Tongue (tissue), 2 donors: ENCODE results near the gene LENG8. TPM values are rescaled to one million over a fixed set of nuclear protein-coding genes. Genes with fewer than 3 reads are reported as not detected.
"Not testable (repeated sequence)": the region's sequence is repeated elsewhere in the genome, so short reads cannot be mapped to it uniquely, and the experiment has no call there.

Source experiments
- DNase-seq: peaks from one replicate; pipeline ENCODE4 v3.0.0-alpha.2; 2015
- total RNA-seq: library from RNA; depleted of rRNA; stranded (reverse); fragments of >200 nt; gene quantifications from one replicate; pipeline ENCODE4 v1.2.3, GENCODE V29; 2014

LENG8 gene
- total RNA-seq, 1 donor from 2014 or later = 38.4 TPM

DNA sequence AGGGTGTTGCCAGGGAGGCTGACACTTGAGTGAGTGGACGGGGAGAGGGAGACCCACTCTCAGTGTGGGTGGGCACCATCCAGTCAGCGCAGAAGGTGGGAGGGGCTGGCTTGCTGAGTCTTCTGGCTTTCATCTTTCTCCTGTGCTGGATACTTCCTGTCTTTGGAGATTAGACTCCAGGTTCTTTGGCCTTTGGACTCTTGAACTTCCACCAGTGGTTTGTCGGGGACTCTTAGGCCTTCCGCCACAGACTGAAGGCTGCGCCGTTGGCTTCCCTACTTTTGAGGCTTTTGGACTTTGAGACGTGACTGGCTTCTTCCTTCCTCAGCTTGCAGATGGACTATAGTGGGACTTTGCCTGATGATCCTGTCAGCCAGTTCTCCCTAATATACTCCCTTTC is 4.3 kb upstream of the LENG8 start:
- no peak for DNase-seq

DNA sequence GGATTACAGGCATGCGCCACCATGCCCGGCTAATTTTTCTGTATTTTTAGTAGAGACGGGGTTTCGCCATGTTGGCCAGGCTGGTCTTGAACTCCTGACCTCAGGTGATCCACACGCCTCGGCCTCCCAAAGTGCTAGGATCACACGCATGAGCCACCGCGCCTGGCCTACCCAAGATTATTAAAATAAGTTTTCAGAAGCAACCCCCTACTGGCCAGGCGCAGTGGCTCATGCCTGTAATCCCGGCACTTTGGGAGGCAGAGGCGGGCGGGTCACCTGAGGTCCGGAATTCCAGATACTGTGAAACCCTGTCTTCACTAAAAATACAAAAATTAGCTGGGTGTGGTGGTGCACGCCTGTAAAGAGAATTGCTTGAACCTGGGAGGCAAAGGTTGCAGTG is 2.6 kb upstream of the LENG8 start:
- not testable (repeated sequence) for DNase-seq

- DNase-seq = peak; percentile 72
Observed at GRCh38 chr19:54448040-54448773, 792 bp upstream of the LENG8 start.

GRCh38 chr19:54449701-54450069 is 686 bp downstream of the LENG8 start:
- DNase-seq = no peak

GRCh38 chr19:54451331-54451871 is 2.4 kb downstream of the LENG8 start:
- no peak for DNase-seq

GRCh38 chr19:54451997-54452396 is 3.0 kb downstream of the LENG8 start:
- no peak for DNase-seq

GRCh38 chr19:54452626-54453025 is 3.6 kb downstream of the LENG8 start:
- no peak for DNase-seq

DNA sequence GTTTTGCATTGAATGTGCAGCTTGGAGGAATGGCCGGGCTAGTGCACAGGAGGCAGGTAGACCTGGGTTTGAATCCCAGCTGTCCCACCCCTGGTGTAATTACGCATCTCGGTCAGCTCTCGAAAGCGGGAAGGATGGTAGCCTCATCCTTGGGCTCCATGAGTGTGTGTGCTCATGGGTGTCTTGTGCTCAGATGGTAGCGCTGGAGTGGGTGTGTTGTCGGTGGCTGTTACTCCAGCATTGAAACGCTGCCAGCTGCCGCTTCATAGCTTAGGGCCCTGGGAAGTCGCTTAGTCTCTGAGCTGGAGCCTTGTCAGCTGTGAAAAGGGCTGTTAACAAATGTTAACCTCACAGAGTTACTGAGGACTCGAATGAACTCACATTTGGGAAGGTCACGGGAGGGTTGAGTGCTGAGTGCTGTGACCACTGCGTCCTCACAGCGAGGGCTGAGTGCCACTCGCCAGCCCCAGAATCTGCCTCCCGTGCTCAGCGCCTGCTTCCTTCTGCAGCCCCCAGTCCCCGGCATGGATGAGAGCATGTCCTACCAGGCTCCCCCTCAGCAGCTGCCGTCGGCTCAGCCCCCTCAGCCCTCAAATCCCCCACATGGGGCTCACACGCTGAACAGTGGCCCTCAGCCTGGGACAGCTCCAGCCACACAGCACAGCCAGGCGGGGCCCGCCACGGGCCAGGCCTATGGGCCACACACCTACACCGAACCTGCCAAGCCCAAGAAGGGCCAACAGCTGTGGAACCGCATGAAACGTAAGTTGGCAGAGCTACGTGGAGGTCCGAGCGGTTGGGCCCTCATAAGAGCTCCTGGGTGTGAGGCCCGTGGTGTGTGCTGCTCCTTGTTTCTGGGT is 5.2 kb downstream of the LENG8 start:
- no peak for DNase-seq

- no peak for DNase-seq
Observed at GRCh38 chr19:54454781-54455675, 6.0 kb downstream of the LENG8 start.

GRCh38 chr19:54455786-54456422 is 6.9 kb downstream of the LENG8 start:
- no peak for DNase-seq

GRCh38 chr19:54456423-54457373 is 7.7 kb downstream of the LENG8 start:
- DNase-seq = no peak

GRCh38 chr19:54457773-54458647 is 9.0 kb downstream of the LENG8 start:
- DNase-seq = no peak

GRCh38 chr19:54458648-54459281 is 9.8 kb downstream of the LENG8 start:
- DNase-seq = no peak

- no peak for DNase-seq
Observed at GRCh38 chr19:54459282-54460229, 10.6 kb downstream of the LENG8 start.

DNA sequence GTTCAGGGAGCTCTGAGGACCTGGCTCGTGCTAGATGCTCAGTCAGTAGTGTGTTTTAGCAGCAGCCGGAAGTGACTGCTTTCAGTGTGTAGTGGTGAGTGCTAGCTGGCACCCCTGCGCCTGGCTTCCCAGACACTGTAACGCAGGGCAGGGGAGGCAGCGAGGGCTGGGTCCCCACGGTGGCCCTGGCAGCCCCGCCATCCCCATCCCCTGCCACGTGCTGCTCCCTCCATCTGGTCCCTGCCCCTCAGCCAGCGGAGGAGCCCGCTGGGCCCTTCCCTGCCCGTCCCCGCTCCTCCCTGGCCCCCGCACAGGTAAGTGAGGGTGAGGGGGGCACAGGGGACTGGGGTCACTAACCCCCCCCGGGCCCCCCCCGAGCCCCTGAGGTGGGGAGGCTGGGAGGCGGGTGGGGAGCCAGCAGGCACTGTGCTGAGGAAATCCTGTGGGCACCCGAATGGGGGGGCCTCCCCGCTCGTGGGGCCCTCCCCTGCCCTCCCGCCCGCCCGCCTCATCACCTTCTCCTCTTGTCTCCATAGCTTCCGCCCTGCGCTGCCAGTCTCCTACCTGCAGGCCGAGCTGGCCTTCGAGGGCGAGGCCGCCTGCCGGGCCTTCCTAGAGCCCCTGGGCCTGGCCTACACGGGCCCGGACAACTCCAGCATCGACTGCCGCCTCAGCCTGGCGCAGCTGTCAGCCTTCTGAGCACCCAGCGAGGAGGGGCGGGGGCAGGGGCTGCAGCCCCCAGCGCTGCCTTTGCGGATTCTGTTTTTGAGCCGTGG is 11.4 kb downstream of the LENG8 start:
- no peak for DNase-seq

DNA sequence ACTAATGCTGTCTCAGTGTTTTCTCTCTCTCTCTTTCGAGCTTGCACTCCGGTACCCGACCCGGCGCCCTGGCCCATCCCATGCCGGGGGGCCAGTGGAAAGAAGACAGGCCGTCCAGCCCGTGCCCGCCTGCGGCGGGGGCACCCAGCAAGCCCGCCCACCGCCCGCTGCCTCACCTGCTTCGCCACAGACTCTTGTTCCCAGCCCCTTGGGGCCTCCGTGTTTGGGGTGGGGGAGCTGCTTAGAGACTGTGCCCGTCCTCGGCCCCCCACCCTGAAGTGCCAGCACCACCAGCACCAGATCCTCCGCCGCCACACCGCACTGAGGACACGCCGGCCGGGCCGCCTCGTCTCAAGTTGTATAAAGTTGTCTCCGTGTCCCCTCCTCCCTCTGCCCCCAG is 12.2 kb downstream of the LENG8 start:
- DNase-seq = no peak

DNA sequence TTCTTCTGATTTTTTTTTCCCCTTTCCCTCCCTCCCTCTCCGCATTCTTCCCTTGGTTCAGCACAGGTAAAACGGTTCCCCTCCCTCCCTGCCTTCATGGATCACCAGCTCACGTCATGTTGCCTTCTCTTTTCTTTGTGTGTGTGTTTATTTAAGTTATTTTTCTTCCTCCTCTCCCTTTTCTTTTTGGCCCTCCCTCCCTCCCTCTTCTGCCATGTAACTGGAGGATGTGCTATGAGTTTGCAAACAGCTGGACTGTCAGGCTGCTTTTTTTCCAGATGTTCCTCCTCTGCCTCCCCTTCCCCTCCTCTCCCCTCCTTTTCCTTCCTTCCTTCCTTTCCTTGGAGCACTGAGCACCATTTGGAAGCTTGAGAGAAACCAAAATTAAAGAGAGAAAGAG is 12.6 kb downstream of the LENG8 start:
- peak; percentile 54 for DNase-seq
